Epithelial cell of alveolus of lung (primary cell): ENCODE measurements around the gene TTR. TPM values are rescaled to one million over a fixed set of nuclear protein-coding genes. Genes with fewer than 3 reads are reported as not detected.

Source experiments
- total RNA-seq: library from RNA; depleted of rRNA; stranded (reverse); fragments of >200 nt; gene quantifications from 2 replicates; pipeline ENCODE4 v1.2.1, GENCODE V29; 2015

The TTR gene
- total RNA-seq: not detected in 2 replicates

DNA sequence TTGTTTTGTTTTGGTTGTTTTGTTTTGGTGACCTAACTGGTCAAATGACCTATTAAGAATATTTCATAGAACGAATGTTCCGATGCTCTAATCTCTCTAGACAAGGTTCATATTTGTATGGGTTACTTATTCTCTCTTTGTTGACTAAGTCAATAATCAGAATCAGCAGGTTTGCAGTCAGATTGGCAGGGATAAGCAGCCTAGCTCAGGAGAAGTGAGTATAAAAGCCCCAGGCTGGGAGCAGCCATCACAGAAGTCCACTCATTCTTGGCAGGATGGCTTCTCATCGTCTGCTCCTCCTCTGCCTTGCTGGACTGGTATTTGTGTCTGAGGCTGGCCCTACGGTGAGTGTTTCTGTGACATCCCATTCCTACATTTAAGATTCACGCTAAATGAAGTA is at the start of gene TTR:
TSS of gene TTR (plus strand) at position 250 of the 400 bp plus-strand sequence. CDS start at position 276, 26 bp downstream.

Other genes with a start within 250 kb of the TTR start
- gene DSG4, start 215.1 kb upstream of the TTR start, total RNA-seq: not detected in 2 replicates
- 0.13 TPM in 1 of 2 replicates, not detected in the other for gene DSG3, start 144.1 kb upstream of the TTR start, total RNA-seq
- 13.7 and 28.7 TPM in 2 replicates for gene DSG2, start 93.7 kb upstream of the TTR start, total RNA-seq
- gene B4GALT6, start 92.7 kb downstream of the TTR start, total RNA-seq: 1.7 and 4.8 TPM in 2 replicates
- gene SLC25A52, start 169.0 kb downstream of the TTR start, total RNA-seq: not detected in 2 replicates